ENCODE data around the gene FLT1. TPM values are rescaled to one million over a fixed set of nuclear protein-coding genes. Genes with fewer than 3 reads are reported as not detected.

FLT1 gene
- polyA plus RNA-seq, 1 donor (not counting 4 experiments of a cell fraction or from before 2014, with no cell fraction given), result 0.01 TPM

DNA sequence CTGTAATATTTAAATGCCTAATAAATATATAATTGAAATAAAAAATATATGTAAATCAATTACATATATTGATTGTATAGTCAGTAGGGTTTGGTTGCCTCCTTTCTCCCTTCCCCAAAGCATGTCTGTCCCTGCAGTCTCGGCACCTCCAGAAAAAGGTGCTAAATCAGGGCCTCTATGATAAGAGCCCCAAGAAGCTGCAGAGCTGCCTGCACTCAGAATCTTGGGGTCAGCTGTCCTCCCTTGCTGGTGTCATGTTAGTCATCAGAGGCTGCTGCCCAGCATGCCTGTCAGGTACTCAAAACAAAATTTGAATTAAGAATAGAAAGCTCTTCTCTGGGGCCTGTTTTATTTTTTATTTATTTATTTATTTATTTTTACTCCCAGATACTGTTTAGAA, 9.8 kb downstream of the FLT1 start:
- Histone ChIP-seq H3K36me3 (ENCODE audit: control insufficient read depth in 2 of 2, extremely low read depth in 1 of 2, insufficient read depth in 2 of 2, low read length in 2 of 2) (no peaks in the 10 kb centered on the region), H3K9me3 (ENCODE audit: control insufficient read depth, low read depth, low read length) (no peaks in the 10 kb centered on the region), H3K9ac (ENCODE audit: control insufficient read depth, extremely low read depth, insufficient read depth, low read length) (no peak overlapping the region), H3K4me1 (ENCODE audit: control insufficient read depth, extremely low read depth, insufficient read depth, low read length) (no peaks in the 10 kb centered on the region), H3K4me2 (ENCODE audit: control insufficient read depth, extremely low read depth, insufficient read depth, low read depth, low read length) (no peak overlapping the region), H4K20me1 (ENCODE audit: control insufficient read depth, extremely low read depth, insufficient read depth, low read length) (no peaks in the 10 kb centered on the region), H3K79me2 (ENCODE audit: control insufficient read depth, insufficient read depth, low read length) (no peaks in the 10 kb centered on the region), H3K9me1 (ENCODE audit: control insufficient read depth, extremely low read depth, insufficient read depth, low read length) (no peaks in the 10 kb centered on the region), H3K4me3 (ENCODE audit: control insufficient read depth in 2 of 3, extremely low read depth in 1 of 3, insufficient read depth in 2 of 3, low read depth in 1 of 3, low read length in 3 of 3) (no peak overlapping the region), H2AFZ (ENCODE audit: control insufficient read depth, low read length) (no peak overlapping the region), H3K27me3 (ENCODE audit: control insufficient read depth, extremely low read depth, insufficient read depth, low read length) (peaks cover 4% of the 10 kb centered on the region), H3K27ac (ENCODE audit: control insufficient read depth, insufficient read depth, low read length) (no peak overlapping the region)
- dilution Hi-C loops (cut with MboI; ENCODE audit: extremely low pct_ligation_motif_present, low sequenced_read_pairs), result no loop called here
- DNase-seq (ENCODE audit: low read depth, low spot score) (no peak), FAIRE-seq (no peak)
- TF ChIP-seq, protein P1, sequence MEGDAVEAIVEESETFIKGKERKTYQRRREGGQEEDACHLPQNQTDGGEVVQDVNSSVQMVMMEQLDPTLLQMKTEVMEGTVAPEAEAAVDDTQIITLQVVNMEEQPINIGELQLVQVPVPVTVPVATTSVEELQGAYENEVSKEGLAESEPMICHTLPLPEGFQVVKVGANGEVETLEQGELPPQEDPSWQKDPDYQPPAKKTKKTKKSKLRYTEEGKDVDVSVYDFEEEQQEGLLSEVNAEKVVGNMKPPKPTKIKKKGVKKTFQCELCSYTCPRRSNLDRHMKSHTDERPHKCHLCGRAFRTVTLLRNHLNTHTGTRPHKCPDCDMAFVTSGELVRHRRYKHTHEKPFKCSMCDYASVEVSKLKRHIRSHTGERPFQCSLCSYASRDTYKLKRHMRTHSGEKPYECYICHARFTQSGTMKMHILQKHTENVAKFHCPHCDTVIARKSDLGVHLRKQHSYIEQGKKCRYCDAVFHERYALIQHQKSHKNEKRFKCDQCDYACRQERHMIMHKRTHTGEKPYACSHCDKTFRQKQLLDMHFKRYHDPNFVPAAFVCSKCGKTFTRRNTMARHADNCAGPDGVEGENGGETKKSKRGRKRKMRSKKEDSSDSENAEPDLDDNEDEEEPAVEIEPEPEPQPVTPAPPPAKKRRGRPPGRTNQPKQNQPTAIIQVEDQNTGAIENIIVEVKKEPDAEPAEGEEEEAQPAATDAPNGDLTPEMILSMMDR (optimal IDR thresholded peaks at IDR 0.05 in 1 of 3, IDR thresholded peaks at IDR 0.05 in 1 of 3, conservative IDR thresholded peaks at IDR 0.05 in 1 of 3; ENCODE audit: extremely low read depth in 1 of 3, insufficient read depth in 2 of 3, low read length in 3 of 3), result no peak
- no peak for TF ChIP-seq EZH2 (IDR thresholded peaks at IDR 0.05; ENCODE audit: low read length)

DNA sequence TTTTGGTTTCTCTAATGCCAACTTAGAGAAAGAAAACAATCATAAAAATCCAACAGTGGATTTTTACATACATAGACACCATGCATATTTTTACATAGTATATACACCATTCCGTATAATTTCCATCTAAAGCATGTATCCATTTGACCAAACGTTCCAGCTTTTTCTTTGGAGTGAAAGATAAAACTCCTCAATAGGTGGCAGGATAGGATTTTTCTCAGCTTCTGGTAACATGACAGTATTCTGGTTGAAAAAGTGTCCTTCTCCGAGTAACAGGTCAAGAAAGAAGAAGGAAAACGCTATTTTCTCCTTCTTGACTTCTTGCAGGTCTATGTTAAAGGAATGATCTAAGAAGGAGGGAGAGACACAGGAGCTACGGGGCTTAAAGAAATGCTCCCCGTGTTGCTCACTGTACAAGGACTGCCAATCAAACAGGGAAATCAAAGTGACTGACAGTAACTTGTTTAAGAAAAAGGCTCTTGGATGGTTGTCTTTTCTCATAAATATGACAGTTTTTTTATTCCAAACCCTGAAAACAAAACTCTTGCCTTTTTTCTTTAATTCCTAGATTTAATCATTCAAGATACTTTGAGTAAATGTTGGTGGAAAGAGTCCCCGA, 11.5 kb downstream of the FLT1 start:
- Histone ChIP-seq H2AFZ (ENCODE audit: control insufficient read depth, low read length) (no peak overlapping the region), H3K4me2 (ENCODE audit: control insufficient read depth, extremely low read depth, insufficient read depth, low read depth, low read length) (no peak overlapping the region), H3K9ac (ENCODE audit: control insufficient read depth, extremely low read depth, insufficient read depth, low read length) (no peak overlapping the region), H4K20me1 (ENCODE audit: control insufficient read depth, extremely low read depth, insufficient read depth, low read length) (no peaks in the 10 kb centered on the region), H3K4me3 (ENCODE audit: control insufficient read depth in 2 of 3, extremely low read depth in 1 of 3, insufficient read depth in 2 of 3, low read depth in 1 of 3, low read length in 3 of 3) (no peak overlapping the region), H3K9me3 (ENCODE audit: control insufficient read depth, low read depth, low read length) (no peaks in the 10 kb centered on the region), H3K79me2 (ENCODE audit: control insufficient read depth, insufficient read depth, low read length) (no peaks in the 10 kb centered on the region), H3K9me1 (ENCODE audit: control insufficient read depth, extremely low read depth, insufficient read depth, low read length) (no peaks in the 10 kb centered on the region), H3K36me3 (ENCODE audit: control insufficient read depth in 2 of 2, extremely low read depth in 1 of 2, insufficient read depth in 2 of 2, low read length in 2 of 2) (no peaks in the 10 kb centered on the region), H3K4me1 (ENCODE audit: control insufficient read depth, extremely low read depth, insufficient read depth, low read length) (no peaks in the 10 kb centered on the region), H3K27me3 (ENCODE audit: control insufficient read depth, extremely low read depth, insufficient read depth, low read length) (peaks cover 3% of the 10 kb centered on the region), H3K27ac (ENCODE audit: control insufficient read depth, insufficient read depth, low read length) (no peak overlapping the region)
- TF ChIP-seq, protein P1 (optimal IDR thresholded peaks at IDR 0.05 in 1 of 3, IDR thresholded peaks at IDR 0.05 in 1 of 3, conservative IDR thresholded peaks at IDR 0.05 in 1 of 3; ENCODE audit: extremely low read depth in 1 of 3, insufficient read depth in 2 of 3, low read length in 3 of 3), result no peak
- no peak for TF ChIP-seq EZH2 (IDR thresholded peaks at IDR 0.05; ENCODE audit: low read length)
- DNase-seq (ENCODE audit: low read depth, low spot score) (no peak), FAIRE-seq (no peak)
- dilution Hi-C loops (cut with MboI; ENCODE audit: extremely low pct_ligation_motif_present, low sequenced_read_pairs), result no loop called here
